ENCODE measurements around the gene POU6F2. TPM values are rescaled to one million over a fixed set of nuclear protein-coding genes. Genes with fewer than 3 reads are reported as not detected.

Gene POU6F2
- total and polyA plus RNA-seq, 9 of the 15 experiments (the other 6 are each of a cell fraction or from before 2014, with no cell fraction given) = 0.29 to 1.5 (median 0.96) TPM

DNA sequence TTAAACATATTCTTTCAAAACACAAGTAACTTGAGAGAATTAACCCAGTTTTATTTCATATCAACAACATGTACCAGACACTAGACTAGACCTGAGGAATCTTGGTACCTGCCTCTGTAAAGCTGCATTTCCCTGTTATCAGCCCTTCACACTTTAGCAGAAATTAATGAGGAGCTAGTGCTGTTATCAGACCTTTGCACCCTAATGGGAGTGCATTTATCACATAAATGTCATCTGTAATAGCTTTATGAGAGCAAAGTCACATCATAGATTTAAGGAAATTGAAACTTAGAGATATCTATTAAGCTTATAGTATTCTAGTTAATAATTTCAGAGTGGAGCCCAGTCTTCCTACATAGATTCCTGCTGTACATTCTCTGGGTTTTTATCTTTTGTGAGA is 318.1 kb downstream of the POU6F2 start (continued):
- TF ChIP-seq, protein P1, sequence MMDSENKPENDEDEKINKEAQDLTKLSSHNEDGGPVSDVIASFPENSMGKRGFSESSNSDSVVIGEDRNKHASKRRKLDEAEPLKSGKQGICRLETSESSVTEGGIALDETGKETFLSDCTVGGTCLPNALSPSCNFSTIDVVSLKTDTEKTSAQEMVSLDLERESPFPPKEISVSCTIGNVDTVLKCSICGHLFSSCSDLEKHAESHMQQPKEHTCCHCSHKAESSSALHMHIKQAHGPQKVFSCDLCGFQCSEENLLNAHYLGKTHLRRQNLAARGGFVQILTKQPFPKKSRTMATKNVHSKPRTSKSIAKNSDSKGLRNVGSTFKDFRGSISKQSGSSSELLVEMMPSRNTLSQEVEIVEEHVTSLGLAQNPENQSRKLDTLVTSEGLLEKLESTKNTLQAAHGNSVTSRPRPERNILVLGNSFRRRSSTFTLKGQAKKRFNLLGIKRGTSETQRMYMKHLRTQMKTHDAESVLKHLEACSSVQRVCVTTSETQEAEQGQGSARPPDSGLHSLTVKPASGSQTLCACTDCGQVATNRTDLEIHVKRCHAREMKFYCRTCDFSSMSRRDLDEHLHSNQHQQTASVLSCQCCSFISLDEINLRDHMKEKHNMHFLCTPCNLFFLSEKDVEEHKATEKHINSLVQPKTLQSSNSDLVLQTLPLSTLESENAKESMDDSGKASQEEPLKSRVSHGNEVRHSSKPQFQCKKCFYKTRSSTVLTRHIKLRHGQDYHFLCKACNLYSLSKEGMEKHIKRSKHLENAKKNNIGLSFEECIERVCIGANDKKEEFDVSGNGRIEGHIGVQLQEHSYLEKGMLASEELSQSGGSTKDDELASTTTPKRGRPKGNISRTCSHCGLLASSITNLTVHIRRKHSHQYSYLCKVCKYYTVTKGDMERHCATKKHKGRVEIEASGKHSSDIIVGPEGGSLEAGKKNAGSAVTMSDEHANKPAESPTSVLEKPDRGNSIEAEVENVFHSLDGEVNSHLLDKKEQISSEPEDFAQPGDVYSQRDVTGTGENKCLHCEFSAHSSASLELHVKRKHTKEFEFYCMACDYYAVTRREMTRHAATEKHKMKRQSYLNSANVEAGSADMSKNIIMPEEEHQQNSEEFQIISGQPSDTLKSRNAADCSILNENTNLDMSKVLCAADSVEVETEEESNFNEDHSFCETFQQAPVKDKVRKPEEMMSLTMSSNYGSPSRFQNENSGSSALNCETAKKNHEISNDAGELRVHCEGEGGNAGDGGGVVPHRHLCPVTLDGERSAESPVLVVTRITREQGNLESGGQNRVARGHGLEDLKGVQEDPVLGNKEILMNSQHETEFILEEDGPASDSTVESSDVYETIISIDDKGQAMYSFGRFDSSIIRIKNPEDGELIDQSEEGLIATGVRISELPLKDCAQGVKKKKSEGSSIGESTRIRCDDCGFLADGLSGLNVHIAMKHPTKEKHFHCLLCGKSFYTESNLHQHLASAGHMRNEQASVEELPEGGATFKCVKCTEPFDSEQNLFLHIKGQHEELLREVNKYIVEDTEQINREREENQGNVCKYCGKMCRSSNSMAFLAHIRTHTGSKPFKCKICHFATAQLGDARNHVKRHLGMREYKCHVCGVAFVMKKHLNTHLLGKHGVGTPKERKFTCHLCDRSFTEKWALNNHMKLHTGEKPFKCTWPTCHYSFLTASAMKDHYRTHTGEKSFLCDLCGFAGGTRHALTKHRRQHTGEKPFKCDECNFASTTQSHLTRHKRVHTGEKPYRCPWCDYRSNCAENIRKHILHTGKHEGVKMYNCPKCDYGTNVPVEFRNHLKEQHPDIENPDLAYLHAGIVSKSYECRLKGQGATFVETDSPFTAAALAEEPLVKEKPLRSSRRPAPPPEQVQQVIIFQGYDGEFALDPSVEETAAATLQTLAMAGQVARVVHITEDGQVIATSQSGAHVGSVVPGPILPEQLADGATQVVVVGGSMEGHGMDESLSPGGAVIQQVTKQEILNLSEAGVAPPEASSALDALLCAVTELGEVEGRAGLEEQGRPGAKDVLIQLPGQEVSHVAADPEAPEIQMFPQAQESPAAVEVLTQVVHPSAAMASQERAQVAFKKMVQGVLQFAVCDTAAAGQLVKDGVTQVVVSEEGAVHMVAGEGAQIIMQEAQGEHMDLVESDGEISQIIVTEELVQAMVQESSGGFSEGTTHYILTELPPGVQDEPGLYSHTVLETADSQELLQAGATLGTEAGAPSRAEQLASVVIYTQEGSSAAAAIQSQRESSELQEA (IDR thresholded peaks at IDR 0.05; ENCODE audit: low read depth) = no peak

DNA sequence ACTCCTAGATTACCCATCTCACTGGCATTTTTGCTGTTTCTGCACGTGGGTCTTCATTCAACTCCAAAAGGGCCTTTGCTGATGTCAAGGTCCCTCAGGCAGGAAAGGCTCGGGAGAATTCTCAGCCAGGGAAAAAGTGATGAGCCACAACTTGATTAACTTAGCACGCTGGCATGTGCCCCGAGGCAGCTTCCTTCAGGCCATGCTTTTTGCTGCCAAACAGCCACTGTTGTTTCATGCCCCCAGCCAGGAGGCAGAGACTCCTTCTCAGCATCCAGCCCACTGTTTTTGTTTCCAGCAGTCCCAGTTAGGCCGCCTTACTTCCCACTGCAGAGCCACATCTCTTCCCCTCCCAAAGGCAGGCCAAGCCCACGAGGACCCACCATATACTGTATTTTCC is 322.0 kb downstream of the POU6F2 start:
- ATAC-seq = no peak
- FAIRE-seq = no peak
- no peaks in the 10 kb centered on the region for H3K9me3 ChIP-seq (replicated peaks; ENCODE audit: control insufficient read depth, insufficient read depth, low read depth, low read length)
- CTCF ChIA-PET (ENCODE audit: low intra/inter-chr PET ratio) = no interaction called here
- H3K79me2 ChIP-seq (ENCODE audit: control insufficient read depth, insufficient read depth, low read length) = no peaks in the 10 kb centered on the region
- no peak overlapping the region for H3K4me2 ChIP-seq (ENCODE audit: insufficient read depth, low read length)
- no peak overlapping the region for H2AFZ ChIP-seq (ENCODE audit: low read depth, low read length)
- H3K27me3 ChIP-seq (ENCODE audit: control insufficient read depth in 2 of 2, insufficient read depth in 2 of 2, low read length in 2 of 2) = peaks cover 0 to under 1% of the 10 kb centered on the region in 2 experiments; a peak in 1 of 5 replicates
- H3K4me3 ChIP-seq = no peak overlapping the region
- H3K9ac ChIP-seq (ENCODE audit: insufficient read depth in 1 of 2, low read depth in 2 of 2, low read length in 2 of 2) = no peak overlapping the region
- no peak for DNase-seq (ENCODE audit: extremely low read depth in 1 of 4, low spot score in 3 of 4)
- H3K36me3 ChIP-seq (ENCODE audit: control insufficient read depth, insufficient read depth, low read length) = no peaks in the 10 kb centered on the region
- H3K27ac ChIP-seq (ENCODE audit: extremely low read depth, low read depth, low read length) = no peak overlapping the region
- no peaks in the 10 kb centered on the region for H3K9me1 ChIP-seq (ENCODE audit: control insufficient read depth, insufficient read depth, low read length)
- no TSS peak for BruUV-seq (replicated peaks)
- WGBS (ENCODE audit: insufficient coverage, low coverage, missing lambda C conversion rate) = 1% methylated on average over 6 of the region's 6 CpGs
- H4K20me1 ChIP-seq (replicated peaks; ENCODE audit: control insufficient read depth, insufficient read depth, low read length) = no peaks in the 10 kb centered on the region
- no peaks in the 10 kb centered on the region for H3K4me1 ChIP-seq (replicated peaks in 1 of 2; ENCODE audit: control insufficient read depth in 2 of 2, insufficient read depth in 2 of 2, low read length in 2 of 2)
- intact Hi-C loops (cut with micrococcal nuclease) = no loop called here
- TF ChIP-seq CBX8 (IDR thresholded peaks at IDR 0.05; ENCODE audit: borderline replicate concordance, extremely low read depth, low read depth, low read length, poor library complexity, severe bottlenecking) (no peak), ELF4 (CRISPR knock-in tag; IDR thresholded peaks at IDR 0.05) (no peak), CTBP1 (IDR thresholded peaks at IDR 0.05; ENCODE audit: borderline replicate concordance) (no peak), ZNF436 (CRISPR knock-in tag; IDR thresholded peaks at IDR 0.05) (no peak), EWSR1 (IDR thresholded peaks at IDR 0.05; ENCODE audit: borderline replicate concordance, low read depth, partially characterized antibody) (no peak), ZNF785 (CRISPR knock-in tag; IDR thresholded peaks at IDR 0.05) (no peak), ZNF57 (CRISPR knock-in tag; IDR thresholded peaks at IDR 0.05) (no peak), CHD4 (IDR thresholded peaks at IDR 0.05; ENCODE audit: insufficient read depth, insufficient replicate concordance, low read depth, low read length, poor library complexity, severe bottlenecking) (no peak), SMARCE1 (IDR thresholded peaks at IDR 0.05) (no peak)
- TF ChIP-seq, protein P2, sequence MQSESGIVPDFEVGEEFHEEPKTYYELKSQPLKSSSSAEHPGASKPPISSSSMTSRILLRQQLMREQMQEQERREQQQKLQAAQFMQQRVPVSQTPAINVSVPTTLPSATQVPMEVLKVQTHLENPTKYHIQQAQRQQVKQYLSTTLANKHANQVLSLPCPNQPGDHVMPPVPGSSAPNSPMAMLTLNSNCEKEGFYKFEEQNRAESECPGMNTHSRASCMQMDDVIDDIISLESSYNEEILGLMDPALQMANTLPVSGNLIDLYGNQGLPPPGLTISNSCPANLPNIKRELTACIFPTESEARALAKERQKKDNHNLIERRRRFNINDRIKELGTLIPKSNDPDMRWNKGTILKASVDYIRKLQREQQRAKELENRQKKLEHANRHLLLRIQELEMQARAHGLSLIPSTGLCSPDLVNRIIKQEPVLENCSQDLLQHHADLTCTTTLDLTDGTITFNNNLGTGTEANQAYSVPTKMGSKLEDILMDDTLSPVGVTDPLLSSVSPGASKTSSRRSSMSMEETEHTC (IDR thresholded peaks at IDR 0.05) = no peak
- POLR2A ChIA-PET = no interaction called here
- in situ Hi-C loops (cut with MboI) = no loop called here
